GM21423 (cell line): ENCODE results near the gene FTH1.

Experiments used
- ATAC-seq: cut with Tn5 transposase; IDR thresholded peaks from one replicate; pipeline ENCODE4 v1.9.1; 2021; ENCODE audit warnings: mild to moderate bottlenecking, moderate library complexity; ENCODE audit not compliant: unreplicated experiment

Gene FTH1

DNA sequence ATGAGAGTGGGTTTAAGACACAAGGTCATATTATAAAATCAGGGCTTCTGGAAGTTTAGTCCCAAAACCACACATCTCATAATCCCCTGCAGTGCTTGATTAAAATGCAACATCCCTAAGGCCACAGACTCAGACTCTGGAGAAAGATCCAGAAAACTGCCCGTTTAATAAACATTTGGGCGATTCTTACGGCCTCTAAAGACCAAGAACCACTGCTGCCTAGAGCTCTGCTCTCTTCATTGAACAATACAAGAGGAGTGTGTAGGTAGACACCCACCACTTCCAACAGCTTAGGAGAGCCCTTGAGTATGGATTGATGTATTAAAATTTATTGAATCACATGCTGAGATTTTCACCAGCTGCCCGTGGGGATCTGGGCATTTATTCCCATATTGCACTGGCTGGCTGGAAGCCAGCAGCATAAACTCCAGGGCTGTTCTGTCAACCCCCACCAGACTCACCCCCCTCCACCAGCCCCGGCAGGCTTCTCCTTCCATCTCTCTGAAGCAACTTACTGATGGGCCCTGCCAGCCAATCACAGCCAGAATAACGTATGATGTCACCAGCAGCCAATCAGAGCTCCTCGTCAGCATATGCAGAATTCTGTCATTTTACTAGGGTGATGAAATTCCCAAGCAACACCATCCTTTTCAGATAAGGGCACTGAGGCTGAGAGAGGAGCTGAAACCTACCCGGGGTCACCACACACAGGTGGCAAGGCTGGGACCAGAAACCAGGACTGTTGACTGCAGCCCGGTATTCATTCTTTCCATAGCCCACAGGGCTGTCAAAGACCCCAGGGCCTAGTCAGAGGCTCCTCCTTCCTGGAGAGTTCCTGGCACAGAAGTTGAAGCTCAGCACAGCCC lies 18.0 kb downstream of the FTH1 start:
- ATAC-seq, result no peak

DNA sequence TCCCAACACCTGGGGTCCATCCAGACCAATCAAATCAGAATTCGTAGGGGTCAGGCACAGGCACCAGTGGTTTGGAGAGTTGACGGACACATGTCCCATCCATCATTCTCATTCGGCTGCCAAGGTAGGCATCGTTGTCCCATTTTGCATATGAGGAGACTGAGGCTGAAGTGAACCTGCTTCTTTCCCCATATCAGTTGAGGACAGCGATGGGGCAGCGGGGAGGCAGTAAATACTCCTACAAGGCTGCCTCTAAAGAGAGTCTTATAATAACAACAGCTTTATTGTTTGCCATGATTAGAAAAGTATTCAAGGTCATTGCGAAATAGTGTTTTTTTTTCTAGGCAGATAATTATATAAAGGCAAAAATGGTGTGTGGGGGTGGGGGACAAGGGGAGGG lies 18.9 kb downstream of the FTH1 start:
- no peak for ATAC-seq

GRCh38 chr11:61947486-61948210 lies 19.8 kb downstream of the FTH1 start:
- no peak for ATAC-seq

- ATAC-seq, result no peak
Measured at GRCh38 chr11:61946894-61947293, 20.5 kb downstream of the FTH1 start.

- no peak for ATAC-seq
Measured at GRCh38 chr11:61945191-61945590, 22.2 kb downstream of the FTH1 start.

GRCh38 chr11:61940466-61940865 lies 27.0 kb downstream of the FTH1 start:
- no peak for ATAC-seq

DNA sequence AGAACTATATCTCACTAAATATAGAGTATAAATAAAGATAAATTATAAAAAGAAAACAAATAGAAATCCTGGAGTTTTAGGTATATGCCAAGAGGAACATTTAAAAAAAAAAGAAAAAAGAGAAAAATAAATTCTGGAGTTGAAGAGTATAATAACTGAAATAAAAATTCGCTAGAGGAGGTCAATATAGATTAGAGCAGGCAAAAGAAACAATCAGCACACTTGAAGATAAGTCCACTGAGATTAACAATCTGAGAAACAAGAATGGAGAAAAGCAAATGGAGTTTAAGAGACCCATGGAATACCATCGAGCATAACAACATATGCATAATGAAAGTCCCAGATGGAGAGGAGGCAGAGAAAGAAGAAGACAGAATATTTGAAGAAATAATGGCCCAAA lies 31.6 kb downstream of the FTH1 start:
- ATAC-seq, result no peak

GRCh38 chr11:61930933-61931332 lies 36.5 kb downstream of the FTH1 start:
- no peak for ATAC-seq

DNA sequence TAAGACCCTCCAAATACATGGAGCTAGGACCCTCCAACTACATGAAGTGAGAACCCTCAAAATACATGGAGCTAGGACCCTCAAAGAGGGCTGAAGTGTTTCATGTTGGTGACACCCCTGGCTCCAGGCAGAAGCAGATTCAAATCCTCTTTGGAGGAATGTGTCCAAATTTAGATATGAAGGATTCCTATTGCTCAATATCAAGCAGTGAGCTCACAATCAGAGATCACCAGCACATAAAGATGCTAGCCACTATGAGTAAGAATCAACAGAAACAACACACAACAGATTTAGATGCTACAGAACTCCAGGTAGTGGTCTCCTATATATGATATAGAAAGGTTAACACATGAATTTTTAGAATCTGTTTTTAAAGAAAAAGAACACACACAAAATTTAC lies 38.8 kb downstream of the FTH1 start:
- ATAC-seq, result no peak

- ATAC-seq, result no peak
Measured at GRCh38 chr11:61927501-61927900, 39.9 kb downstream of the FTH1 start.

- no peak for ATAC-seq
Measured at GRCh38 chr11:61926235-61926634, 41.2 kb downstream of the FTH1 start.

- no peak for ATAC-seq
Measured at GRCh38 chr11:61925736-61926135, 41.7 kb downstream of the FTH1 start.

DNA sequence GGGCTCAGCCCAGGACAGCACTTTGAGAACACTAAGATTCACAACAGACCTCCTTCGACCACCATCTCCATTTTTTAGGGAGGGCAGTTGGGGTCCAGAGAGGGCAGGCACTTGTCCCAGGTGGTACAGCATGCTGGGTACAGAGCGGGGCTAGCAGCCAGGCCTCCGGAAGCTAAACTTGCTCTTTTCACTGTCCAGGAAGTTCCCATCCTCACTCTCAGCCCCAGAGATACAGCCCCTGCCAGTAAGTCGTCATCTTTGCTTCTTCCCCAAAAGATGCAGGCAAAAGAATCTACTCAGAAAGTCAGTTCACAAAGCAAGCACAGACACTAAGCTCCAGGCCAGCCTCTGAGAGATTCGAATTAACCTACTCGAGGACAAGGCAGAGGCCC lies 43.4 kb downstream of the FTH1 start:
- ATAC-seq, result no peak

GRCh38 chr11:61923166-61924063 lies 44.0 kb downstream of the FTH1 start:
- no peak for ATAC-seq

DNA sequence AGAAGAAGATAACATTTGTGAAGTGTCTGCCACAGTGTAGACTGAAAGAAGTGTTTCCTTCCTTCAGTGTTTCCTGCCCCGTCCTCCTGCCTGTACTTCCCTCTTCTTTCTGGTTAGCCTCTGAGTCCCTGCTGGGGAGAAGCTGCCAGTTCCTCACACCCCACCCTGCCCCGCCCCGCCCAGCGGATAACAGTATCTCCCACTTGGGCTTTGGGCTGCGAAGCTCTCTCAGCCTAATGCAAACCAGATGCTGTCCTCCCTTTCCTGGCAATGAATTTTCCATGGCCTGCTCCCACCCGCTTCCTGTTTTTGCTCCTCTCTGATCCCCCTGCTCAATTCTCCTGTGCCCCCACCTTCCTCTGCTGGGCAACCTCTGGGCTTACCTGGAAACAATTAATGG lies 44.9 kb downstream of the FTH1 start:
- no peak for ATAC-seq

DNA sequence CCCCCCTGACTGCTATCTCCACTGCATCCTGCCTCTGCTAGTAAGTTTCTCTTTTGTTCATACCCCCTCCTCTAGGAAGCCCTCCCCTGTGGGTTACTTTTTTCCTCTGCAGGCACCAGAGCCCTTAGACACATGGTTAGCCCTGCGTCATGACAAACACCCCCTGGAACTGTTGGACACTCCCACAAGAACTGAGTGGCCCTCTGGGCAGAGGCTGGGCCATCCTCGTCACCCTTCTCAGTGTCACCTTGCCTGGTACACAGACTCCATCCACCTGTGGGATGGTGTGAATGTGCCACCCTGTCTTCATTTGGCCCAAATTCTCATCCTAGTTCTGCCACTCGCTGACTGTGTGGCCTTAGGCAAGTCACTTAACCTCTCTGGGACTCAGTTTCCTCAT lies 46.0 kb downstream of the FTH1 start:
- no peak for ATAC-seq

DNA sequence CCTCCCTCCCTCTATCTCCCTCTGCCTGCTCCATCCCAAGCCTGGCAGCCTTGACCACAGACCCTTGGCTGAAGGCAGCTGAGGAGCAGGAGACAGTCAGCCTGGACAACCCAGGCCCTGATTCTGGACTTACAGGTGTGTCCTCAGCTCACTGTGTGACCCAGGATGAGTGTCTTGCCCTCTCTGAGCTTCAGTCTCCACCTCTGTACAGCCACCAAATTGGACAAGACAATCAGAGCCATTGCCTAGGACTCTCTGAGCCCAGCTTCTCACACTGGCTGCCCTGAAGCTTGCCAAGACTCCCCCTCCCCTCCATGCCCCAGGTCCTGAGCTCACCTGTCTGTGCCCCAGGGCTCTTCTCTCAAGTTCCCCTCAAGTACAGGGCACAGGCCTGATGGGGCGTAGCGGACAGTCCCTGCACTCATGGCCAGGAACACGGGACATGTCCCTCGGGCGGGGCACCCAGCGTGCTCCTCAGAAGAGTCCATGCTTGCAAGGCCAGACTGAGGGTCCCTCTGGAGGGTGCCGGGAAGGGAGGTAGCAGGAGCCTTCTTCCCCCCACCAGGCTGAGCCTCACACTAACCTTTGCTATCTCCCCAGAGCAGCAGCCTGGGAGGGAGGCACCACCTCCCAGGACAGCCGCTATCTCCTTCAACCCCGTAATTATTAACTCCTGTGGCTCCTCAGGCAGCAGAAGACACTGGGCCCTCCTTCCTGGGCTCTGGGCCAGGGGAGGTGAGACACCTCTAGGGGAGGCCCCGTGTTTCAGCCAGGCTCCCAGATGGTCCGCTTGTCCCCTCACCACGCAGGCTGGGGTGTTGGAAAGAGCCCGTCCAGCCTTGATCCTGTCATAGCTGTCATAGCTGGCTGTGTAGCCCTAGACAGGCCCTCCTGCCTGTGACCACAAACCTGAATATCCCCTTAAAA lies 47.5 kb downstream of the FTH1 start:
- ATAC-seq, result no peak

GRCh38 chr11:61918938-61919704 lies 48.3 kb downstream of the FTH1 start:
- no peak for ATAC-seq

GRCh38 chr11:61918251-61918937 lies 49.0 kb downstream of the FTH1 start:
- ATAC-seq, result no peak
